ENCODE results near the gene PPP4R4. TPM values are rescaled to one million over a fixed set of nuclear protein-coding genes. Genes with fewer than 3 reads are reported as not detected.

The PPP4R4 gene
- total and polyA plus RNA-seq, 2 experiments from 2014 or later: 3.0 to 11.1 TPM

DNA sequence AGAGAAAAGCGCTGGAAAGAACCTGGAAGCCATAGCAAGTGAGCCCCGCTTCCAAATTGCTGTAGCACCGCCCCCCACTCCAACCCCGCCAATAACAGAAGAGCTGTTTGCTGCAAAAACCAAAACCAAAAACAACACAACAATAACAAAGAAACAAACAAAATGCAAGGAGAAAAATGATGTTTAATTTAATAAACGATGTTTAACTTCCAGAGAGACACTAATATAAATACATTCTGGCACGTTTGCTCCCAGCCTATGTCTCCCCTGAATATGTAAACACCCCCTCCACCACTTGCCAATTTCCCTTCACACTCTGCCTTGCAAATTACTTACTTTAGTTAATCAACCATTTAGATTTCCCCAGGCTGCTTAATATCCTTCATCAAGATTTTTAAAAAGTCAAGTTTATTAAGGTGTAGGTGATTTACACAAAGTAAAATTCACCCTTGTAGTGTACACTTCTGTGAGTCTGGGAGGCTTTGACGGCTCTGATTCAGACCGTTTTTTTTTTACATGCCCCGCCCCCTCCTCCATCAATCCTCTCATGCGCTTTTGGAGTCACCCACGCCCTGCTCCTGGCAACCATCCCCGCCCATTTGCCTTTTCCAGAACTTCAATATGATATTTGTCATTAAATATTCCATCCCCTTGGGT lies 44.2 kb upstream of the PPP4R4 start (continued):
- TF ChIP-seq ZNF462 (CRISPR knock-in tag; IDR thresholded peaks at IDR 0.05): no peak
- no peak for TF ChIP-seq POLR2AphosphoS5 (IDR thresholded peaks at IDR 0.05; ENCODE audit: low read depth)
- no peak for TF ChIP-seq REST (IDR thresholded peaks at IDR 0.05; ENCODE audit: unreplicated experiment)

DNA sequence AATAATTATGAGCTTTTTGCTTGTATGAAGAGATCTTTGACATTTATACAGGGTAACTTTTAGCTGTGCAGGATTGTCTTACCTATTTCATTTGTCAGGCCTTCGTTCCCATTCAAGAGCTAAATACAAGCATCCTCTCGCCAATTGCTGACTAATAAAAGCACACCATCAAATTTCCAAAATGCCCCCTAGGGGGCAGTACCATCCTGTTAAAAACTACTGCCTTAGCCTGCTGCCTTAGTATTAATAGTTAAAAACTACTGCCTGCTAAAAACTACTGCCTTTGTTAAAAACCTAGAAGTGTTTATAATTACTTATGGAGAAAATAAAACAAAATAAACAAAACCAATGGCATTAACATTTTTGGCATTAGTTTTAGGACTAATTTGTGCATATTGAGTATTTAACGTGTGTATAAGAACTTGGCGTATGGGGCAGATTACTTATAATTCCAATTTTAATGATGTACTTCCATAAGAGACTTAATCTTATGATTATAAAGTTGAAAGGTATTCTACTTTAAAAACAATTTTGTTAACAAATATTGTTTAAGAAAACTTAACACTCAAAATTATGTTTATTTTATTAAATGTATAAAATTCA lies 41.7 kb upstream of the PPP4R4 start:
- Histone ChIP-seq H3K4me2 (no peak overlapping the region), H3K79me2 (replicated peaks; ENCODE audit: insufficient read depth) (no peaks in the 10 kb centered on the region), H3K4me3 (no peak overlapping the region), H4K20me1 (replicated peaks; ENCODE audit: insufficient read depth) (no peaks in the 10 kb centered on the region), H3F3A (replicated peaks; ENCODE audit: low read depth) (no peaks in the 10 kb centered on the region), H3K27me3 (ENCODE audit: insufficient read depth) (no peaks in the 10 kb centered on the region), H3K36me3 (ENCODE audit: insufficient read depth) (no peaks in the 10 kb centered on the region), H3K4me1 (ENCODE audit: insufficient read depth) (peaks cover 11% of the 10 kb centered on the region; the same call in 1 of the 2 replicates), H3K9me2 (ENCODE audit: insufficient read depth) (no peaks in the 10 kb centered on the region), H3K27ac (ENCODE audit: low read depth) (no peak overlapping the region), H2AFZ (no peak overlapping the region)
- H3K4me1 Mint-ChIP-seq: peaks cover 8% of the 10 kb centered on the region
- TF ChIP-seq, protein P1, sequence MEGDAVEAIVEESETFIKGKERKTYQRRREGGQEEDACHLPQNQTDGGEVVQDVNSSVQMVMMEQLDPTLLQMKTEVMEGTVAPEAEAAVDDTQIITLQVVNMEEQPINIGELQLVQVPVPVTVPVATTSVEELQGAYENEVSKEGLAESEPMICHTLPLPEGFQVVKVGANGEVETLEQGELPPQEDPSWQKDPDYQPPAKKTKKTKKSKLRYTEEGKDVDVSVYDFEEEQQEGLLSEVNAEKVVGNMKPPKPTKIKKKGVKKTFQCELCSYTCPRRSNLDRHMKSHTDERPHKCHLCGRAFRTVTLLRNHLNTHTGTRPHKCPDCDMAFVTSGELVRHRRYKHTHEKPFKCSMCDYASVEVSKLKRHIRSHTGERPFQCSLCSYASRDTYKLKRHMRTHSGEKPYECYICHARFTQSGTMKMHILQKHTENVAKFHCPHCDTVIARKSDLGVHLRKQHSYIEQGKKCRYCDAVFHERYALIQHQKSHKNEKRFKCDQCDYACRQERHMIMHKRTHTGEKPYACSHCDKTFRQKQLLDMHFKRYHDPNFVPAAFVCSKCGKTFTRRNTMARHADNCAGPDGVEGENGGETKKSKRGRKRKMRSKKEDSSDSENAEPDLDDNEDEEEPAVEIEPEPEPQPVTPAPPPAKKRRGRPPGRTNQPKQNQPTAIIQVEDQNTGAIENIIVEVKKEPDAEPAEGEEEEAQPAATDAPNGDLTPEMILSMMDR (conservative IDR thresholded peaks at IDR 0.05; ENCODE audit: low read depth in 2 of 2): peak; percentile 70 to 99
- TF ChIP-seq CREB1 (CRISPR knock-in tag; IDR thresholded peaks at IDR 0.05; ENCODE audit: low read depth): no peak
- peak; percentile 86 for DNase-seq (ENCODE audit: low spot score)
- peaks cover 10% of the 10 kb centered on the region; the same call in 2 of the 3 replicates for H3K36me3 Mint-ChIP-seq (ENCODE audit: low read depth)
- peaks cover 6% of the 10 kb centered on the region for H3K27me3 Mint-ChIP-seq (ENCODE audit: insufficient read depth, low read depth, poor library complexity)
- H3K9me3 Mint-ChIP-seq: peaks cover 21% of the 10 kb centered on the region
- ATAC-seq: peak; percentile 4; the same call in 1 of the 3 replicates
- H3K4me3 Mint-ChIP-seq: no peak overlapping the region
- 0 out of 2 replicates have a peak overlapping the region, but pooled peaks have one; percentile 65 for H3K27ac Mint-ChIP-seq

Data from GM23338 (cell line).